Thyroid gland (tissue), 4 donors: ENCODE measurements around the gene ARL15.

ENCODE experiments used
- CTCF ChIP-seq, 6 experiments: fragments of 200-600 bp in 3 of 6; fragments of 450-650 bp in 3 of 6; sonication (generic) in 3 of 6; IDR thresholded peaks; one replicate each; pipeline ENCODE4 v1.5.1; 2016 to 2019; ENCODE audit warnings: antibody characterized with exemption in 6 of 6, mild to moderate bottlenecking in 2 of 6, inconsistent platforms in 1 of 6, moderate library complexity in 1 of 6
- POLR2A ChIP-seq, 2 donors: fragments of 450-650 bp; IDR thresholded peaks; one replicate each; pipeline ENCODE4 v1.6.1; 2017; ENCODE audit warnings: antibody characterized with exemption in 2 of 2, mild to moderate bottlenecking in 2 of 2, moderate library complexity in 1 of 2

- TF ChIP-seq CTCF (IDR thresholded peaks at IDR 0.05) (no peak), POLR2A (IDR thresholded peaks at IDR 0.05) (no peak)
Measured at GRCh38 chr5:54284586-54284985, 25.8 kb downstream of the ARL15 start.
